ENCODE results near the gene CCDC138. TPM values are rescaled to one million over a fixed set of nuclear protein-coding genes. Genes with fewer than 3 reads are reported as not detected.

Gene CCDC138
- polyA plus RNA-seq, 1 donor (not counting 4 experiments of a cell fraction or from before 2014, with no cell fraction given) = 6.6 TPM

DNA sequence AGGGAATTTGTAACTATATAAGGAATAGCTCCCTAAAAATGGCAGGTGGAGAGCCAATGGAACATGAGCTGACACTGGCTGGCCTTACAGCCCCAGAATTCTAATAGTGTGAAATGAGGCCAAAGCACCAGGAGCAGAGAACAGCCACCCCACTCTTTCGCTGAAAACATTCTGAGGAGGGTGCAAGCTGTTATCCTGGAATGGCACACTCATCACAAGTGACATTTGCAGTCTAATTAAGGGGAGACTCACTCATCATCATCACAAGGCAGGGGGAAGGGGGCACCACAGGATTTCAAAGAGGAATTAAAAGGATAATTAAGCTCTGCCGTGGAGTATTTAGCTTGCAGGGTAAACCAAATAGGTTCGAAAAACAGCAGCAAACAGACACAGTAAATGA lies 108.2 kb downstream of the CCDC138 start:
- Histone ChIP-seq H3K4me2 (ENCODE audit: control insufficient read depth, extremely low read depth, insufficient read depth, low read depth, low read length) (no peak overlapping the region), H3K27me3 (ENCODE audit: control insufficient read depth, extremely low read depth, insufficient read depth, low read length) (no peaks in the 10 kb centered on the region), H2AFZ (ENCODE audit: control insufficient read depth, low read length) (no peak overlapping the region), H3K9ac (ENCODE audit: control insufficient read depth, extremely low read depth, insufficient read depth, low read length) (no peak overlapping the region), H4K20me1 (ENCODE audit: control insufficient read depth, extremely low read depth, insufficient read depth, low read length) (no peaks in the 10 kb centered on the region), H3K79me2 (ENCODE audit: control insufficient read depth, insufficient read depth, low read length) (no peaks in the 10 kb centered on the region), H3K9me3 (ENCODE audit: control insufficient read depth, low read depth, low read length) (peaks cover 3% of the 10 kb centered on the region), H3K4me1 (ENCODE audit: control insufficient read depth, extremely low read depth, insufficient read depth, low read length) (no peaks in the 10 kb centered on the region), H3K27ac (ENCODE audit: control insufficient read depth, insufficient read depth, low read length) (no peak overlapping the region), H3K9me1 (ENCODE audit: control insufficient read depth, extremely low read depth, insufficient read depth, low read length) (no peaks in the 10 kb centered on the region), H3K4me3 (ENCODE audit: control insufficient read depth in 2 of 3, extremely low read depth in 1 of 3, insufficient read depth in 2 of 3, low read depth in 1 of 3, low read length in 3 of 3) (no peak overlapping the region), H3K36me3 (ENCODE audit: control insufficient read depth in 2 of 2, extremely low read depth in 1 of 2, insufficient read depth in 2 of 2, low read length in 2 of 2) (no peaks in the 10 kb centered on the region)
- FAIRE-seq (no peak), DNase-seq (ENCODE audit: low read depth, low spot score) (no peak)
- dilution Hi-C loops (cut with MboI; ENCODE audit: extremely low pct_ligation_motif_present, low sequenced_read_pairs) = no loop called here
- TF ChIP-seq EZH2 (IDR thresholded peaks at IDR 0.05; ENCODE audit: low read length) = no peak
- TF ChIP-seq, protein P1, sequence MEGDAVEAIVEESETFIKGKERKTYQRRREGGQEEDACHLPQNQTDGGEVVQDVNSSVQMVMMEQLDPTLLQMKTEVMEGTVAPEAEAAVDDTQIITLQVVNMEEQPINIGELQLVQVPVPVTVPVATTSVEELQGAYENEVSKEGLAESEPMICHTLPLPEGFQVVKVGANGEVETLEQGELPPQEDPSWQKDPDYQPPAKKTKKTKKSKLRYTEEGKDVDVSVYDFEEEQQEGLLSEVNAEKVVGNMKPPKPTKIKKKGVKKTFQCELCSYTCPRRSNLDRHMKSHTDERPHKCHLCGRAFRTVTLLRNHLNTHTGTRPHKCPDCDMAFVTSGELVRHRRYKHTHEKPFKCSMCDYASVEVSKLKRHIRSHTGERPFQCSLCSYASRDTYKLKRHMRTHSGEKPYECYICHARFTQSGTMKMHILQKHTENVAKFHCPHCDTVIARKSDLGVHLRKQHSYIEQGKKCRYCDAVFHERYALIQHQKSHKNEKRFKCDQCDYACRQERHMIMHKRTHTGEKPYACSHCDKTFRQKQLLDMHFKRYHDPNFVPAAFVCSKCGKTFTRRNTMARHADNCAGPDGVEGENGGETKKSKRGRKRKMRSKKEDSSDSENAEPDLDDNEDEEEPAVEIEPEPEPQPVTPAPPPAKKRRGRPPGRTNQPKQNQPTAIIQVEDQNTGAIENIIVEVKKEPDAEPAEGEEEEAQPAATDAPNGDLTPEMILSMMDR (optimal IDR thresholded peaks at IDR 0.05 in 1 of 3, IDR thresholded peaks at IDR 0.05 in 1 of 3, conservative IDR thresholded peaks at IDR 0.05 in 1 of 3; ENCODE audit: extremely low read depth in 1 of 3, insufficient read depth in 2 of 3, low read length in 3 of 3) = no peak

DNA sequence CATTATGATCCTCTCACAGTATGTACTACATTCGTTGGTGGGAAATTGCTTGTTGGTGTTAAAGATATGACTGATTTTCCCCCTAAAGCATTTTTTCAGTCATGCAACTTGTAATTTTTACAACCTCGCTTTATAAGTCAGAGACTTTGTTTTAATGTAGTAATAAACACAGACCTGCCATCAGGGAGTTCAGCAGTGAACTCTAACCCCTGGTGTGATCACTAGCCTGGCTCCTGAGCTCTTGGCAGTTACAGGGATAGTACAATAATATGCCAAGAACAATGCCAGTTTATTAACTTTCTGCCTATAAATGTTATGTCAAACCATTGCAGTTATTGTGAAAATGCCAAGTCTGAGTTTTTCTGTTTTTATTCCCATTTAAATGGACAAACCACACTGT lies 108.6 kb downstream of the CCDC138 start:
- peaks cover 2% of the 10 kb centered on the region for H3K9me3 ChIP-seq (ENCODE audit: control insufficient read depth, low read depth, low read length)
- H3K4me1 ChIP-seq (ENCODE audit: control insufficient read depth, extremely low read depth, insufficient read depth, low read length) = no peaks in the 10 kb centered on the region
- no peak overlapping the region for H3K27ac ChIP-seq (ENCODE audit: control insufficient read depth, insufficient read depth, low read length)
- no peak for TF ChIP-seq EZH2 (IDR thresholded peaks at IDR 0.05; ENCODE audit: low read length)
- TF ChIP-seq, protein P1 (optimal IDR thresholded peaks at IDR 0.05 in 1 of 3, IDR thresholded peaks at IDR 0.05 in 1 of 3, conservative IDR thresholded peaks at IDR 0.05 in 1 of 3; ENCODE audit: extremely low read depth in 1 of 3, insufficient read depth in 2 of 3, low read length in 3 of 3) = no peak
- H3K4me2 ChIP-seq (ENCODE audit: control insufficient read depth, extremely low read depth, insufficient read depth, low read depth, low read length) = no peak overlapping the region
- H2AFZ ChIP-seq (ENCODE audit: control insufficient read depth, low read length) = no peak overlapping the region
- H3K9ac ChIP-seq (ENCODE audit: control insufficient read depth, extremely low read depth, insufficient read depth, low read length) = no peak overlapping the region
- dilution Hi-C loops (cut with MboI; ENCODE audit: extremely low pct_ligation_motif_present, low sequenced_read_pairs) = no loop called here
- no peak overlapping the region for H3K4me3 ChIP-seq (ENCODE audit: control insufficient read depth in 2 of 3, extremely low read depth in 1 of 3, insufficient read depth in 2 of 3, low read depth in 1 of 3, low read length in 3 of 3)
- H4K20me1 ChIP-seq (ENCODE audit: control insufficient read depth, extremely low read depth, insufficient read depth, low read length) = no peaks in the 10 kb centered on the region
- no peaks in the 10 kb centered on the region for H3K79me2 ChIP-seq (ENCODE audit: control insufficient read depth, insufficient read depth, low read length)
- H3K9me1 ChIP-seq (ENCODE audit: control insufficient read depth, extremely low read depth, insufficient read depth, low read length) = no peaks in the 10 kb centered on the region
- no peaks in the 10 kb centered on the region for H3K27me3 ChIP-seq (ENCODE audit: control insufficient read depth, extremely low read depth, insufficient read depth, low read length)
- FAIRE-seq (no peak), DNase-seq (ENCODE audit: low read depth, low spot score) (no peak)
- no peaks in the 10 kb centered on the region for H3K36me3 ChIP-seq (ENCODE audit: control insufficient read depth in 2 of 2, extremely low read depth in 1 of 2, insufficient read depth in 2 of 2, low read length in 2 of 2)
